Cardiac fibroblast (primary cell): ENCODE results near the gene BTNL2.
"Not testable (repeated sequence)": the region's sequence is repeated elsewhere in the genome, so short reads cannot be mapped to it uniquely, and the experiment has no call there.

Experiments used
- DNase-seq, 2 donors: peaks; one replicate each; pipeline versions ENCODE4 v3.0.0 to v3.0.0-alpha.2; 2010; ENCODE audit warnings: low read depth in 2 of 2
- H3K4me3 ChIP-seq, 2 donors: replicated peaks in 1 of 2; 1 replicate in 1 of 2; 2 replicates in 1 of 2; pipeline ENCODE4 v1.5.1; 2011; ENCODE audit warnings: low read depth in 2 of 2, low read length in 2 of 2, mild to moderate bottlenecking in 2 of 2, moderate library complexity in 1 of 2
- TF ChIP-seq, protein P1 (sequence below): IDR thresholded peaks from one replicate; pipeline ENCODE4 v1.5.1; 2011; ENCODE audit warnings: low read depth, mild to moderate bottlenecking, low read length, inconsistent platforms

The BTNL2 gene

DNA sequence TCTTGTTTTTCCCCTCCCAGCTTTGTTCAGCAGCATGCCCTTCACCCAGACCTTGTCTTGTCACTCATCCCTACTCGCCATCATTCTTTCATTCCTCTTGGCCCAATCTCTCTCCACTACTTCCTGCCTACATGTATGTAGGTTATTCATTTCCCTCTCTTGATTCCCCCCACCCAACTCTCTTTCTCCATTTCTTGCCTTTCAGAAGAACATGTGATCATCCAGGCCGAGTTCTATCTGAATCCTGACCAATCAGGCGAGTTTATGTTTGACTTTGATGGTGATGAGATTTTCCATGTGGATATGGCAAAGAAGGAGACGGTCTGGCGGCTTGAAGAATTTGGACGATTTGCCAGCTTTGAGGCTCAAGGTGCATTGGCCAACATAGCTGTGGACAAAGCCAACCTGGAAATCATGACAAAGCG, 35.3 kb upstream of the BTNL2 start:
- TF ChIP-seq, protein P1, sequence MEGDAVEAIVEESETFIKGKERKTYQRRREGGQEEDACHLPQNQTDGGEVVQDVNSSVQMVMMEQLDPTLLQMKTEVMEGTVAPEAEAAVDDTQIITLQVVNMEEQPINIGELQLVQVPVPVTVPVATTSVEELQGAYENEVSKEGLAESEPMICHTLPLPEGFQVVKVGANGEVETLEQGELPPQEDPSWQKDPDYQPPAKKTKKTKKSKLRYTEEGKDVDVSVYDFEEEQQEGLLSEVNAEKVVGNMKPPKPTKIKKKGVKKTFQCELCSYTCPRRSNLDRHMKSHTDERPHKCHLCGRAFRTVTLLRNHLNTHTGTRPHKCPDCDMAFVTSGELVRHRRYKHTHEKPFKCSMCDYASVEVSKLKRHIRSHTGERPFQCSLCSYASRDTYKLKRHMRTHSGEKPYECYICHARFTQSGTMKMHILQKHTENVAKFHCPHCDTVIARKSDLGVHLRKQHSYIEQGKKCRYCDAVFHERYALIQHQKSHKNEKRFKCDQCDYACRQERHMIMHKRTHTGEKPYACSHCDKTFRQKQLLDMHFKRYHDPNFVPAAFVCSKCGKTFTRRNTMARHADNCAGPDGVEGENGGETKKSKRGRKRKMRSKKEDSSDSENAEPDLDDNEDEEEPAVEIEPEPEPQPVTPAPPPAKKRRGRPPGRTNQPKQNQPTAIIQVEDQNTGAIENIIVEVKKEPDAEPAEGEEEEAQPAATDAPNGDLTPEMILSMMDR, result no peak
- no peak overlapping the region for H3K4me3 ChIP-seq
- no peak for DNase-seq

DNA sequence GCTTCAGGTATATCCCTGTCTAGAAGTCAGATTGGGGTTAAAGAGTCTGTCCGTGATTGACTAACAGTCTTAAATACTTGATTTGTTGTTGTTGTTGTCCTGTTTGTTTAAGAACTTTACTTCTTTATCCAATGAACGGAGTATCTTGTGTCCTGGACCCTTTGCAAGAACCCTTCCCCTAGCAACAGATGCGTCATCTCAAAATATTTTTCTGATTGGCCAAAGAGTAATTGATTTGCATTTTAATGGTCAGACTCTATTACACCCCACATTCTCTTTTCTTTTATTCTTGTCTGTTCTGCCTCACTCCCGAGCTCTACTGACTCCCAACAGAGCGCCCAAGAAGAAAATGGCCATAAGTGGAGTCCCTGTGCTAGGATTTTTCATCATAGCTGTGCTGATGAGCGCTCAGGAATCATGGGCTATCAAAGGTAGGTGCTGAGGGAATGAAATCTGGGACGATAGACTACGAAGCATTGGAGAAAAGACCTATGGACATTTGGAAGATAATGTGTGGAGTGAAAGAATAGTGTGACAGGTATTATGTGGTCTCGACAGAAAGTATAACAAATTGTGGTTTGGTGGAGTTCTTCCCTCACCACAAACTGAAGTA, 32.7 kb upstream of the BTNL2 start, which contains the start of gene HLA-DRA:
Gene HLA-DRA (plus strand): TSS at position 286 of the 613 bp plus-strand sequence. CDS start 64 bp downstream, at position 350.
- peak; percentile 60 to 68 for DNase-seq
- H3K4me3 ChIP-seq, result no peak within 1 kb of the TSS
- TF ChIP-seq, protein P1, result no peak

DNA sequence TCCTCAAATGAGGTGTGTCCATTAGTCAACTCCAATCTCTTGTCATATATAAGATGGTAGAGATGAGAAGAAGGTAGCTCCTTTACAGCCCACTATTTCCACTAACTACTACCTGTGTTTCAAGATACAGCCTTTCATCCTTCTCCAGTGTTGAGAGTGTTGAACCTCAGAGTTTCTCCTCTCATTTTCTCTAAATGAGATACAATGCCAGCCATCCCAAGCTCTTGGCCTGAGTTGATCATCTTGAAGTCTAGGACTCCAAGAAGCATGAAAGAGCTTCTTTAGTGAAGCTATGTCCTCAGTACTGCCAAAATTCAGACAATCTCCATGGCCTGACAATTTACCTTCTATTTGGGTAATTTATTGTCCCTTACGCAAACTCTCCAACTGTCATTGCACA, 32.2 kb upstream of the BTNL2 start:
- TF ChIP-seq, protein P1, result no peak
- no peak overlapping the region for H3K4me3 ChIP-seq
- no peak for DNase-seq

DNA sequence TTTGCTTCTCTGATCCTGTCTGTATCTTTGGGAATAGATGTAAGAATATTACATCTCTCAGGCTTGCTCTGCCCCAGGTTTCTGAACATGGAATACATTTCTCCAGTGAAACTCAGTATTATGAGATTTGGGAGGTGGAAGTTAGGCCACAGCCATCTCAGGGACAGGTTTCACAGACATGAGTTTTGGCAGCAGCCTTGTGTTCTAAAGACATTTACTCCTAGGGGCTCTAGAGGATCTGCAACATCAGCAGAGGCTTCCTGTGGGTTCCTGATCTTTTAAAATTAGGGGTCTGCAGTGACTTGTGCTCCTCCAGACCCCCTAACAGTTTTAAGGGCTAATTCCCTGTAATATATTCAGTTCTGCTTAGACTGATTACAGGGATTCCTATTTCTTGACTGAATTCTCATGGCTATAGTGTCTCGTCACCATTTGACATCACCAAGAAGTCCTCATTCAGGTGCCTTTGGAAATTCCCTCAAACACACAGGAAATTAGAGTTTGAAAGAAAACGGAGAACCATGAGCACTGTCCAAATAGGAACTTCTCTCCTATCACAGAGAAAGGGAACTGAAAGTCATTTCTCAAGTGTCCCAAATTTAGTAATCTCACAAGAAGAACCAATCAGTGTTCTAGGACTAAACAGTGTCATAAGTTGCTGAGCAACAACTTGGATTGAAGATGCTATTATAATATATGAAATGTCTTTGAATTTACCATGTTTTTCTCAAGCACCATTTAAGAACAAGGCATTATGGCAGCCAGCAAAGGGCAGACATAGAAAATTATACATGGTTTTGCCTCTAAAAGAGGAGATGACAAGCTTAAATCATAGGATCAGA, 30.2 kb upstream of the BTNL2 start:
- peak; percentile 35 to 41 for DNase-seq
- TF ChIP-seq, protein P1, result no peak
- H3K4me3 ChIP-seq, result no peak overlapping the region

DNA sequence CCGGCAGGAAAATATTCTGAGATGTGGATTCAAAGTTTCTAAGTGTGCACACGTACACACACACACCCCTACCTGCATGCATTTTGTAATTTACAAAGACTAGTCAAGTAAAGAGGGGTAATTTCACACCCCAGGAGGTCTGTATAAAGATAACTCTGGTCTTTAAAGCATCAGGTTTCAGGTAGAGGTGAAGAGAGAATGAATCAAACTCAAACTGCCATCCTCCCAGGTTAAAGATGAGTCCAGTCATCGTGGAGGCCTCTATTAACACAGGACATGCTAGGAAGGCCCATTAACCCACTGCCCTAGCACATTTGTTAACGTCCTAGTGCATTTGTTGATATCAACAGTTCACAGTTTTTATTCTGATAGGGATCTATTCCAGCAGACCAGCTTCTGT, 29.2 kb upstream of the BTNL2 start:
- DNase-seq, result no peak
- TF ChIP-seq, protein P1, result no peak
- no peak overlapping the region for H3K4me3 ChIP-seq

DNA sequence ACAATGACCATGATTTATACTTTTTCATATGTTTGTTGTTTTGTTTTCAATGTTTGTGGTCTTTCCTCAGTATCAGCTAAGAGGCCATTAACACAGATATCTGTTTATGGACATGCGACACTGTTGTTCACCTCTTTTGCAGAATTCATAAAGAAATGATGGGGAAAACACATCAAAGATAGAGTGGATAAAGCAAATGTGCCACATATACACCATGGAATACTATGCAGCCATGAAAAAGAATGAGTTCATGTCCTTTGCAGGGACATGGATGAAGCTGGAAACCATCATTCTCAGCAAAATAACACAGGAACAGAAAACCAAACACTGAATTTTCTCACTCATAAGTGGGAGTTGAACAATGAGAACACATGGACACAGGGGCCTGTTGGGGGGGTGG, 27.0 kb upstream of the BTNL2 start:
- DNase-seq, H3K4me3 ChIP-seq: not testable (repeated sequence)

DNA sequence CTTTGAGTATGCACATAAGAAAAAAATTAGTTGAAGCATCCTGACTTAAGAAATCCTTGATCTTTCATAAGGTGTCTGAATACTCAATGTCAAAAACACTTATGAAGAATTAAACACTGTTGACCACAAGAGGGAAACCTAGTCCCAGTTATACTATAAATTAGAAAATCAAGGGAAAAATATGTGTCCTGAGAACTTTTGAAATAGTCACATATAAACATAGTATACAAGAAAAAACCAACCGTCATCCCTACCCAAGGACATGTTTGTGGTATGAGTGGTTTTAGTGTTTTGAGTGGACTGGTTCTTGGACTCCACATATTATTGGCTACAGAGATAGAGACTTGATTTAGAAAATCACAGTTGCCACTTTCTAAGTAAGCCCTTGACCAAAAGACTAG, 25.1 kb upstream of the BTNL2 start:
- DNase-seq, result peak; percentile 54 to 63
- TF ChIP-seq, protein P1, result peak; percentile 16
- H3K4me3 ChIP-seq, result no peak overlapping the region
